ENCODE measurements around the gene ABTB2. TPM values are rescaled to one million over a fixed set of nuclear protein-coding genes. Genes with fewer than 3 reads are reported as not detected.
A peak's percentile ranks its signal among the peaks of the same experiment; 100 is the strongest.

Gene ABTB2
- total RNA-seq, 1 experiment from 2014 or later = 5.5 TPM

DNA sequence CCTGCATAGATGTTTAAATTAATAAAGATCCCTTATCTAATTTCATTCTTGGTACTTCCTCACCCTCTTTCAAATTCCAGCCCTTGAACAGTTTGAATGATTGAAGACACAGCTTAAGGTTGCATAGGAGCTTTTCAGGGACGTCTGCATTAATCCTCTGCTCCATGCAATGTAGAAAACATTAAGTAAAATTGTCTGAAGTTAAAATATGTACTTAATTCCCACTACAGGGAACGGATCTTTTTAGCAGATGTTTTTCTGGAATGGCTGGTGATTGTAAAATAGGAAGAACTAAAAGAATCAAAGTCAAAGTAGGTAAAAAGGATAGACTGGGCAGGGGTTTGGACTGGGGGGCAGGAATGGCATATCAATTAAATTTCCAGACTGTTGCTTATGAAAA, 58.9 kb downstream of the ABTB2 start:
- Histone ChIP-seq H2BK5ac (ENCODE audit: insufficient read length, low read length) (no peak overlapping the region), H2AK5ac (ENCODE audit: insufficient read length, low read length) (no peak overlapping the region), H4K91ac (ENCODE audit: insufficient read length, low read depth, low read length) (no peak overlapping the region), H3K56ac (ENCODE audit: insufficient read length, low read depth, low read length) (no peak overlapping the region), H3K27ac (ENCODE audit: insufficient read length, low read depth, low read length) (no peak overlapping the region), H2BK20ac (ENCODE audit: low read depth, low read length, poor library complexity, severe bottlenecking) (no peak overlapping the region), H2AFZ (ENCODE audit: low read length) (no peak overlapping the region), H4K5ac (ENCODE audit: insufficient read length, low read depth, low read length) (no peak overlapping the region), H3K4me1 (ENCODE audit: insufficient read depth, low read length) (peaks cover 4% of the 10 kb centered on the region; the same call in 1 of the 2 replicates), H3K4ac (ENCODE audit: low read depth, low read length) (no peak overlapping the region), H3K4me2 (ENCODE audit: insufficient read depth, insufficient read length, low read length) (no peak overlapping the region), H3K18ac (ENCODE audit: insufficient read length, low read depth, low read length) (no peak overlapping the region), H2BK15ac (ENCODE audit: low read depth, low read length) (no peak overlapping the region), H3T11ph (ENCODE audit: low read length) (no peak overlapping the region), H4K8ac (replicated peaks; ENCODE audit: insufficient read length, low read depth, low read length) (no peak overlapping the region), H4K20me1 (ENCODE audit: control insufficient read depth, insufficient read depth, insufficient read length) (no peaks in the 10 kb centered on the region), H3K9me3 (ENCODE audit: control insufficient read depth, low read depth, low read length) (no peaks in the 10 kb centered on the region), H3K9ac (ENCODE audit: extremely low read depth, insufficient read length, low read length) (no peak overlapping the region), H3K79me1 (ENCODE audit: insufficient read depth, low read depth, low read length, poor library complexity, severe bottlenecking) (no peaks in the 10 kb centered on the region), H3K14ac (ENCODE audit: insufficient read depth, low read length) (no peak overlapping the region), H3K23ac (ENCODE audit: insufficient read length, low read depth, low read length) (no peak overlapping the region), H3K27me3 (ENCODE audit: insufficient read depth, low read length) (no peaks in the 10 kb centered on the region), H2BK12ac (ENCODE audit: insufficient read length, low read depth, low read length) (no peak overlapping the region), H3K23me2 (ENCODE audit: insufficient read length, low read depth, low read length, poor library complexity, severe bottlenecking) (no peaks in the 10 kb centered on the region), H2BK120ac (ENCODE audit: low read depth, low read length, poor library complexity, severe bottlenecking) (no peak overlapping the region), H3K79me2 (ENCODE audit: insufficient read depth, low read length) (no peaks in the 10 kb centered on the region)
- Mint-ChIP-seq H3K36me3 (ENCODE audit: insufficient read depth in 1 of 3, low read depth in 3 of 3) (no peaks in the 10 kb centered on the region), H3K4me1 (peaks cover 30 to 37% of the 10 kb centered on the region in 2 experiments), H3K27ac (no peak overlapping the region), H3K9me3 (no peaks in the 10 kb centered on the region), H3K4me3 (0 out of 5 replicates have a peak overlapping the region, but pooled peaks of 1 of the 2 experiments have one; percentile 5), H3K27me3 (ENCODE audit: low read depth) (no peaks in the 10 kb centered on the region)
- WGBS (ENCODE audit: extremely low coverage, insufficient read length, low lambda C conversion rate) = no CpG with 5 or more reads among the region's 2 CpGs
- TF ChIP-seq, protein P1, sequence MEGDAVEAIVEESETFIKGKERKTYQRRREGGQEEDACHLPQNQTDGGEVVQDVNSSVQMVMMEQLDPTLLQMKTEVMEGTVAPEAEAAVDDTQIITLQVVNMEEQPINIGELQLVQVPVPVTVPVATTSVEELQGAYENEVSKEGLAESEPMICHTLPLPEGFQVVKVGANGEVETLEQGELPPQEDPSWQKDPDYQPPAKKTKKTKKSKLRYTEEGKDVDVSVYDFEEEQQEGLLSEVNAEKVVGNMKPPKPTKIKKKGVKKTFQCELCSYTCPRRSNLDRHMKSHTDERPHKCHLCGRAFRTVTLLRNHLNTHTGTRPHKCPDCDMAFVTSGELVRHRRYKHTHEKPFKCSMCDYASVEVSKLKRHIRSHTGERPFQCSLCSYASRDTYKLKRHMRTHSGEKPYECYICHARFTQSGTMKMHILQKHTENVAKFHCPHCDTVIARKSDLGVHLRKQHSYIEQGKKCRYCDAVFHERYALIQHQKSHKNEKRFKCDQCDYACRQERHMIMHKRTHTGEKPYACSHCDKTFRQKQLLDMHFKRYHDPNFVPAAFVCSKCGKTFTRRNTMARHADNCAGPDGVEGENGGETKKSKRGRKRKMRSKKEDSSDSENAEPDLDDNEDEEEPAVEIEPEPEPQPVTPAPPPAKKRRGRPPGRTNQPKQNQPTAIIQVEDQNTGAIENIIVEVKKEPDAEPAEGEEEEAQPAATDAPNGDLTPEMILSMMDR (conservative IDR thresholded peaks at IDR 0.05) = no peak
- DNase-seq = no peak
